Right forelimb (tissue), 1 donor: ENCODE data around the gene CBFA2T3.
"Not testable (repeated sequence)": the region's sequence is repeated elsewhere in the genome, so short reads cannot be mapped to it uniquely, and the experiment has no call there.

ENCODE experiments used
- DNase-seq: peaks from one replicate; pipeline ENCODE4 v3.0.0-alpha.2; 2018

The CBFA2T3 gene

GRCh38 chr16:88977018-88977811, at the start of gene CBFA2T3:
Gene CBFA2T3, minus strand, starts transcription at chr16:88977207. Its CDS starts 400 bp downstream, at chr16:88976807.
- peak; percentile 75 for DNase-seq

- no peak for DNase-seq
Measured at GRCh38 chr16:89026121-89026612, 49.2 kb upstream of the CBFA2T3 start.

GRCh38 chr16:89025636-89026035, 48.6 kb upstream of the CBFA2T3 start:
- DNase-seq: no peak

- DNase-seq: no peak
Measured at GRCh38 chr16:89024546-89025060, 47.6 kb upstream of the CBFA2T3 start.

GRCh38 chr16:89023621-89024511, 46.9 kb upstream of the CBFA2T3 start:
- DNase-seq: no peak

- DNase-seq: no peak
Measured at GRCh38 chr16:89023151-89023551, 46.1 kb upstream of the CBFA2T3 start.

GRCh38 chr16:89022051-89022836, 45.2 kb upstream of the CBFA2T3 start:
- DNase-seq: no peak

GRCh38 chr16:89020925-89021595, 44.1 kb upstream of the CBFA2T3 start:
- no peak for DNase-seq

- no peak for DNase-seq
Measured at GRCh38 chr16:89020068-89020924, 43.3 kb upstream of the CBFA2T3 start.

- no peak for DNase-seq
Measured at GRCh38 chr16:89019511-89019910, 42.5 kb upstream of the CBFA2T3 start.

- DNase-seq: no peak
Measured at GRCh38 chr16:89018282-89019158, 41.5 kb upstream of the CBFA2T3 start.

GRCh38 chr16:89017543-89018281, 40.7 kb upstream of the CBFA2T3 start:
- DNase-seq: no peak

GRCh38 chr16:89016561-89016960, 39.6 kb upstream of the CBFA2T3 start:
- not testable (repeated sequence) for DNase-seq

GRCh38 chr16:89015271-89015859, 38.4 kb upstream of the CBFA2T3 start:
- no peak for DNase-seq

- DNase-seq: no peak
Measured at GRCh38 chr16:89014403-89015230, 37.6 kb upstream of the CBFA2T3 start.

- DNase-seq: no peak
Measured at GRCh38 chr16:89013692-89014402, 36.8 kb upstream of the CBFA2T3 start.

GRCh38 chr16:89013111-89013510, 36.1 kb upstream of the CBFA2T3 start:
- no peak for DNase-seq
